ENCODE results near the gene ELOVL2.

- TF ChIP-seq CTCF (IDR thresholded peaks at IDR 0.05): no peak
- no peak for TF ChIP-seq POLR2AphosphoS5 (IDR thresholded peaks at IDR 0.05; ENCODE audit: insufficient read depth in 1 of 2, low read depth in 1 of 2)
- no peak for TF ChIP-seq POLR2A (IDR thresholded peaks at IDR 0.05)
Measured at GRCh38 chr6:11066505-11067347, 22.6 kb upstream of the ELOVL2 start.

Measured in vagina (tissue), 2 donors.